Hepatocyte (in vitro differentiated cells): ENCODE results near the gene WBP1L.

Experiments used
- EZH2 ChIP-seq: fragments of 200-600 bp; sonication (generic); IDR thresholded peaks from 2 replicates; pipeline ENCODE4 v1.6.1; 2016; ENCODE audit warnings: antibody characterized with exemption, mild to moderate bottlenecking, borderline replicate concordance
- TF ChIP-seq, protein P1 (sequence below): fragments of 200-600 bp; sonication (generic); IDR thresholded peaks from 2 replicates; pipeline ENCODE4 v1.5.1; 2016; ENCODE audit warnings: antibody characterized with exemption, mild to moderate bottlenecking; ENCODE audit not compliant: poor library complexity

DNA sequence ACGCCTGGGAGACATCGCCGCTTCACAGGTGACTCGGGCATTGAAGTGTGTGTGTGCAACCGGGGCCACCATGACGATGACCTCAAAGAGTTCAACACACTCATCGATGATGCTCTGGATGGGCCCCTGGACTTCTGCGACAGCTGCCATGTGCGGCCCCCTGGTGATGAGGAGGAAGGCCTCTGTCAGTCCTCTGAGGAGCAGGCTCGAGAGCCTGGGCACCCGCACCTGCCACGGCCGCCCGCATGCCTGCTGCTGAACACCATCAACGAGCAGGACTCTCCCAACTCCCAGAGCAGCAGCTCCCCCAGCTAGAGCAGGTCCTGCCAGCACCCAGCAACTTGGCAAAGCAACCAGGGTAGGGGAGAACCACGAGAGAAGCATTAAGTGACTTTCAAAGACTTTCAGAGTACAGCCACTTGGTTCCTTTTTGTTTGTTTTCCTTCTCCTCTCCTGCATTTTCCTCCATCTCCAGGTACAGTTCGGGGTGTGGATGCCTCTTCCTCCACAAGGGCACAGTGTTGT lies 69.3 kb downstream of the WBP1L start:
- TF ChIP-seq, protein P1, sequence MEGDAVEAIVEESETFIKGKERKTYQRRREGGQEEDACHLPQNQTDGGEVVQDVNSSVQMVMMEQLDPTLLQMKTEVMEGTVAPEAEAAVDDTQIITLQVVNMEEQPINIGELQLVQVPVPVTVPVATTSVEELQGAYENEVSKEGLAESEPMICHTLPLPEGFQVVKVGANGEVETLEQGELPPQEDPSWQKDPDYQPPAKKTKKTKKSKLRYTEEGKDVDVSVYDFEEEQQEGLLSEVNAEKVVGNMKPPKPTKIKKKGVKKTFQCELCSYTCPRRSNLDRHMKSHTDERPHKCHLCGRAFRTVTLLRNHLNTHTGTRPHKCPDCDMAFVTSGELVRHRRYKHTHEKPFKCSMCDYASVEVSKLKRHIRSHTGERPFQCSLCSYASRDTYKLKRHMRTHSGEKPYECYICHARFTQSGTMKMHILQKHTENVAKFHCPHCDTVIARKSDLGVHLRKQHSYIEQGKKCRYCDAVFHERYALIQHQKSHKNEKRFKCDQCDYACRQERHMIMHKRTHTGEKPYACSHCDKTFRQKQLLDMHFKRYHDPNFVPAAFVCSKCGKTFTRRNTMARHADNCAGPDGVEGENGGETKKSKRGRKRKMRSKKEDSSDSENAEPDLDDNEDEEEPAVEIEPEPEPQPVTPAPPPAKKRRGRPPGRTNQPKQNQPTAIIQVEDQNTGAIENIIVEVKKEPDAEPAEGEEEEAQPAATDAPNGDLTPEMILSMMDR = no peak
- no peak for TF ChIP-seq EZH2
